Neural progenitor cell (in vitro differentiated cells): ENCODE measurements around the gene TPD52L1. TPM values are rescaled to one million over a fixed set of nuclear protein-coding genes. Genes with fewer than 3 reads are reported as not detected.

Experiments used
- DNase-seq: peaks from one replicate; pipeline ENCODE4 v3.0.0-alpha.2; 2016; ENCODE audit warnings: low spot score
- H2AFZ ChIP-seq: fragments of 200-600 bp; sonication (generic); replicated peaks from 2 replicates; pipeline ENCODE4 v1.6.1; 2016; ENCODE audit warnings: antibody characterized with exemption
- H3F3A ChIP-seq: fragments of 200-600 bp; sonication (generic); 2 replicates; pipeline ENCODE4 v1.6.1; 2016; ENCODE audit warnings: antibody characterized with exemption, low read depth
- H3K27ac ChIP-seq: fragments of 200-600 bp; sonication (generic); 2 replicates; pipeline ENCODE4 v1.5.1; 2016; ENCODE audit warnings: mild to moderate bottlenecking
- H3K27me3 ChIP-seq: fragments of 200-600 bp; sonication (generic); 2 replicates; pipeline ENCODE4 v1.6.1; 2016; ENCODE audit warnings: mild to moderate bottlenecking, moderate library complexity
- H3K36me3 ChIP-seq: fragments of 200-600 bp; sonication (generic); 2 replicates; pipeline ENCODE4 v1.5.1; 2016
- H3K4me1 ChIP-seq: fragments of 200-600 bp; sonication (generic); 2 replicates; pipeline ENCODE4 v1.6.1; 2016; ENCODE audit warnings: mixed run types
- H3K4me2 ChIP-seq: fragments of 200-600 bp; sonication (generic); 2 replicates; pipeline ENCODE4 v1.6.1; 2016
- H3K4me3 ChIP-seq: fragments of 200-600 bp; sonication (generic); 2 replicates; pipeline ENCODE4 v1.5.1; 2016
- H3K79me2 ChIP-seq: fragments of 200-600 bp; sonication (generic); 2 replicates; pipeline ENCODE4 v1.6.1; 2016; ENCODE audit warnings: low read depth
- H3K9ac ChIP-seq: fragments of 200-600 bp; sonication (generic); 2 replicates; pipeline ENCODE4 v1.6.1; 2016
- H3K9me3 ChIP-seq: fragments of 200-600 bp; sonication (generic); 2 replicates; pipeline ENCODE4 v1.5.1; 2016; ENCODE audit warnings: low read depth
- H4K20me1 ChIP-seq: fragments of 200-600 bp; sonication (generic); 2 replicates; pipeline ENCODE4 v1.6.1; 2016; ENCODE audit warnings: low read depth
- H3K27ac Mint-ChIP-seq: 3 replicates; pipeline ENCODE4 v1.8.0; 2021; ENCODE audit warnings: mixed read lengths
- H3K27me3 Mint-ChIP-seq: 2 replicates; pipeline ENCODE4 v1.8.0; 2022; ENCODE audit warnings: low read depth, mild to moderate bottlenecking, inconsistent platforms, moderate library complexity, mixed read lengths; ENCODE audit not compliant: insufficient read depth
- H3K36me3 Mint-ChIP-seq: 3 replicates; pipeline ENCODE4 v1.8.0; 2021; ENCODE audit warnings: mixed read lengths
- H3K4me1 Mint-ChIP-seq: 3 replicates; pipeline ENCODE4 v1.8.0; 2021; ENCODE audit warnings: mixed read lengths
- H3K4me3 Mint-ChIP-seq: 3 replicates; pipeline ENCODE4 v1.8.0; 2021; ENCODE audit warnings: mild to moderate bottlenecking, moderate library complexity, mixed read lengths
- H3K9me3 Mint-ChIP-seq: 3 replicates; pipeline ENCODE4 v1.8.0; 2020; ENCODE audit warnings: mixed read lengths
- CTCF ChIP-seq: fragments of 200-600 bp; sonication (generic); IDR thresholded peaks from 2 replicates; pipeline ENCODE4 v1.5.1; 2017; ENCODE audit warnings: antibody characterized with exemption, mild to moderate bottlenecking
- EZH2 ChIP-seq: fragments of 200-600 bp; sonication (generic); IDR thresholded peaks from 2 replicates; pipeline ENCODE4 v1.6.1; 2017; ENCODE audit warnings: antibody characterized with exemption, mild to moderate bottlenecking, moderate library complexity
- EZH2phosphoT487 ChIP-seq: fragments of 200-600 bp; sonication (generic); IDR thresholded peaks from 2 replicates; pipeline ENCODE4 v1.6.1; 2017; ENCODE audit warnings: antibody characterized with exemption
- total RNA-seq: library from RNA; depleted of rRNA; stranded (reverse); fragments of >200 nt; gene quantifications from 2 replicates; pipeline ENCODE4 v1.2.3, GENCODE V29; 2015; ENCODE audit warnings: low replicate concordance

TPD52L1 gene
- total RNA-seq, 1 donor from 2014 or later = 9.5 TPM

GRCh38 chr6:125307150-125307838, 153.7 kb downstream of the TPD52L1 start:
- no peak for TF ChIP-seq EZH2

GRCh38 chr6:125307964-125308615, 154.5 kb downstream of the TPD52L1 start:
- Histone ChIP-seq H3K27me3 (no peaks in the 10 kb centered on the region), H3K79me2 (no peaks in the 10 kb centered on the region), H3F3A (no peaks in the 10 kb centered on the region), H2AFZ (no peak overlapping the region), H4K20me1 (no peaks in the 10 kb centered on the region), H3K27ac (no peak overlapping the region), H3K4me3 (no peak overlapping the region), H3K4me2 (no peak overlapping the region), H3K9ac (no peak overlapping the region), H3K4me1 (no peaks in the 10 kb centered on the region), H3K9me3 (no peaks in the 10 kb centered on the region), H3K36me3 (no peaks in the 10 kb centered on the region)
- TF ChIP-seq EZH2phosphoT487 (no peak), CTCF (no peak), EZH2 (no peak)
- no peak for DNase-seq
- no peaks in the 10 kb centered on the region for H3K36me3 Mint-ChIP-seq
- peaks cover 3% of the 10 kb centered on the region for H3K9me3 Mint-ChIP-seq
- peaks cover 4% of the 10 kb centered on the region for H3K4me1 Mint-ChIP-seq
- no peak overlapping the region for H3K4me3 Mint-ChIP-seq
- no peaks in the 10 kb centered on the region for H3K27me3 Mint-ChIP-seq
- no peak overlapping the region for H3K27ac Mint-ChIP-seq

More at GRCh38 chr6:125307150-125307838, 153.7 kb downstream of the TPD52L1 start:
- peaks cover 7% of the 10 kb centered on the region for H3F3A ChIP-seq
- no peaks in the 10 kb centered on the region for H3K79me2 ChIP-seq
- H3K9me3 Mint-ChIP-seq = peaks cover 3% of the 10 kb centered on the region
- H3K36me3 ChIP-seq = no peaks in the 10 kb centered on the region
- H4K20me1 ChIP-seq = no peaks in the 10 kb centered on the region
- no peak overlapping the region for H3K9ac ChIP-seq
- H3K4me1 Mint-ChIP-seq = peaks cover 2% of the 10 kb centered on the region
- H3K4me3 Mint-ChIP-seq = no peak overlapping the region
- no peak overlapping the region for H3K4me2 ChIP-seq
- no peak overlapping the region for H2AFZ ChIP-seq
- H3K4me3 ChIP-seq = no peak overlapping the region
- no peaks in the 10 kb centered on the region for H3K36me3 Mint-ChIP-seq
- H3K4me1 ChIP-seq = no peaks in the 10 kb centered on the region
- no peaks in the 10 kb centered on the region for H3K27me3 Mint-ChIP-seq
- no peak overlapping the region for H3K27ac ChIP-seq
- no peak for DNase-seq
- no peaks in the 10 kb centered on the region for H3K27me3 ChIP-seq
- no peak overlapping the region for H3K27ac Mint-ChIP-seq
- no peaks in the 10 kb centered on the region for H3K9me3 ChIP-seq

GRCh38 chr6:125310994-125311649, 157.5 kb downstream of the TPD52L1 start:
- Mint-ChIP-seq H3K4me1 (peaks cover 4% of the 10 kb centered on the region), H3K27ac (no peak overlapping the region), H3K36me3 (no peaks in the 10 kb centered on the region), H3K27me3 (no peaks in the 10 kb centered on the region), H3K9me3 (no peaks in the 10 kb centered on the region), H3K4me3 (no peak overlapping the region)
- Histone ChIP-seq H3K9ac (no peak overlapping the region), H3K4me3 (no peak overlapping the region), H2AFZ (no peak overlapping the region), H3K27me3 (no peaks in the 10 kb centered on the region), H3K9me3 (no peaks in the 10 kb centered on the region), H3K27ac (no peak overlapping the region), H3F3A (no peaks in the 10 kb centered on the region), H3K36me3 (no peaks in the 10 kb centered on the region), H3K79me2 (no peaks in the 10 kb centered on the region), H4K20me1 (no peaks in the 10 kb centered on the region), H3K4me1 (no peaks in the 10 kb centered on the region), H3K4me2 (no peak overlapping the region)
- TF ChIP-seq EZH2phosphoT487 (no peak), CTCF (peak; percentile 79), EZH2 (no peak)
- DNase-seq = peak; percentile 71

- Histone ChIP-seq H3K36me3 (no peaks in the 10 kb centered on the region), H2AFZ (no peak overlapping the region), H3K9me3 (no peaks in the 10 kb centered on the region), H3K27ac (no peak overlapping the region), H3K4me3 (no peak overlapping the region), H3K27me3 (no peaks in the 10 kb centered on the region), H3K9ac (no peak overlapping the region), H3K4me2 (no peak overlapping the region), H3K79me2 (no peaks in the 10 kb centered on the region), H4K20me1 (no peaks in the 10 kb centered on the region), H3F3A (no peaks in the 10 kb centered on the region), H3K4me1 (no peaks in the 10 kb centered on the region)
- H3K36me3 Mint-ChIP-seq = no peaks in the 10 kb centered on the region
- no peak for TF ChIP-seq EZH2
- no peak for TF ChIP-seq CTCF
- no peak for TF ChIP-seq EZH2phosphoT487
- H3K9me3 Mint-ChIP-seq = no peaks in the 10 kb centered on the region
- H3K4me3 Mint-ChIP-seq = no peak overlapping the region
- no peak for DNase-seq
- no peak overlapping the region for H3K27ac Mint-ChIP-seq
- peaks cover 9% of the 10 kb centered on the region for H3K4me1 Mint-ChIP-seq
- H3K27me3 Mint-ChIP-seq = peaks cover 2% of the 10 kb centered on the region
Measured at GRCh38 chr6:125312478-125312877, 158.9 kb downstream of the TPD52L1 start.
